HAP-1 (cell line): ENCODE data around the gene RETREG1.
"Not testable (repeated sequence)": the region's sequence is repeated elsewhere in the genome, so short reads cannot be mapped to it uniquely, and the experiment has no call there.

Experiments
- DNase-seq, 2 experiments: peaks; one replicate each; pipeline ENCODE4 v3.0.0-alpha.2; 2016 to 2020; ENCODE audit warnings: low spot score in 2 of 2
- H3K27me3 ChIP-seq: fragments of 250-450 bp; sonication (Bioruptor Pico); 2 replicates; pipeline ENCODE4 v1.5.1; 2020; ENCODE audit warnings: low read depth, mild to moderate bottlenecking, moderate library complexity
- H3K36me3 ChIP-seq: fragments of 250-450 bp; sonication (Bioruptor Pico); replicated peaks from 2 replicates; pipeline ENCODE4 v1.5.1; 2020; ENCODE audit warnings: mild to moderate bottlenecking
- H3K4me1 ChIP-seq: fragments of 250-450 bp; sonication (Bioruptor Pico); 2 replicates; pipeline ENCODE4 v1.5.1; 2020; ENCODE audit warnings: mild to moderate bottlenecking
- H3K4me3 ChIP-seq: fragments of 250-450 bp; sonication (Bioruptor Pico); 2 replicates; pipeline ENCODE4 v1.5.1; 2020; ENCODE audit warnings: mild to moderate bottlenecking, moderate library complexity
- H3K9me3 ChIP-seq: fragments of 250-450 bp; sonication (Bioruptor Pico); 2 replicates; pipeline ENCODE4 v1.5.1; 2020; ENCODE audit warnings: mild to moderate bottlenecking, moderate library complexity
- in situ Hi-C: fragments of 300-500 bp; cut with MboI; formaldehyde crosslinking; loops from 3 replicates; pipeline ENCODE4 v1.14.3; 2020; ENCODE audit warnings: low sequenced_read_pairs, inconsistent platforms, mixed read lengths

Gene RETREG1

DNA sequence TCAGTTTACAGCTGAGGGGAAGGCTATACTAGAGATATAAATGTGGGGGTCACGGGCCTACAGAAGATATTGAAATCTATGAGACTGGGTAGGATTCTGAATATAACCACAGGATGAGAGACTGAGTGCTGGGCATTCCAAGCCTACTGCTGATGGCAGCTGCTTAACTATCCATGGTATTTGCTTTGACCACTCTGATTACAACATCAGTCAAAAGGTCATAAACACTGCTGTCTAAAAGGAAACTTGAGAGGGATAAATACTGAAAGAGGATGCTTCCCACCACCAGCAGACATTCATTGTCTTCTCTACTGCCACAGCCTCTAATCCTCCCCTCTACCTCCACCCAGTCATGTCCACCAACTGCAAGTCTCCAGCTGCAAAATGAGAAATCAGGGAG lies 155.0 kb downstream of the RETREG1 start:
- Histone ChIP-seq H3K4me1 (peaks cover 9% of the 10 kb centered on the region), H3K36me3 (peaks cover 66% of the 10 kb centered on the region), H3K27me3 (no peaks in the 10 kb centered on the region), H3K4me3 (no peak overlapping the region), H3K9me3 (no peaks in the 10 kb centered on the region)
- DNase-seq = no peak
- in situ Hi-C loops = loop anchor here (25.0 kb wide), 1 partner anchor 751 kb away; the partner anchor contains the start of gene BASP1

DNA sequence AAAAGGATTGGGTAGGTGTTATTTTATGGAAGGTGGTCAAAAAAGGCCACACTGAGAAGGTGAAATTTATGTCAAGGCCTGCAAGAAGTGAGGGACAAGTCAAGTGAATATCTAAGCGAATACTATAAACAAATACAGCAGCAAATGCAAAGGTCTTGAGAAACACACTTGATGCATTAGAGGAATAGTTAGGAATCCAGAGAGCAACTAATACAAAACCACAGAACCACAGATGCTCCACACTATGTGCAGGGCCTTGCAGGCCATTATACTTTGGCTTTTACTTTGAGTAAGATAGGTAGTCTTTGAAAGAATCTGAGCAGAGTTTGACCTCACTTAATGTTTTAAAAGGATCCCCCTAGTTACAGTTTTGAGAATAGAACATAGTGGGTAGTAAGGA lies 155.8 kb downstream of the RETREG1 start:
- Histone ChIP-seq H3K27me3 (no peaks in the 10 kb centered on the region), H3K36me3 (peaks cover 73% of the 10 kb centered on the region), H3K9me3 (no peaks in the 10 kb centered on the region), H3K4me3 (no peak overlapping the region), H3K4me1 (peaks cover 7% of the 10 kb centered on the region)
- DNase-seq = no peak
- in situ Hi-C loops = loop anchor here (25.0 kb wide), 1 partner anchor 751 kb away; the partner anchor contains the start of gene BASP1

DNA sequence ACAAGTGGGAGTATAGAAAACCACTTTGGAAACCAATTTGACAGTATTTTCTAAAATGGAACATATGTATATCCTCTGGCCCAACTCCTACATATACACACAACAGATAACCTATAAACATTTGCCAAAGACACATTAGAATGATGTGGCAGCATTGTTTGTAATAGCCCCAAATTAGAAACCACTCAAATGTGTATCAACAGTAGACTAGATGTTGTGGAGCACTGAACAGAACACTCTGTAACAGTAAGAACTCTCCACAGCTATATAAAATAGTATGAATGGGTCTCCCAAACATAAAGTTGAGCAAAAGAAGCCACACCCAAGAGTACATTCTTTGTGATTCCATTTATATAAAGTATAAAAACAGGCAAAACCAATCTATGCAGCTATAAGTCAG lies 157.3 kb downstream of the RETREG1 start:
- no peaks in the 10 kb centered on the region for H3K27me3 ChIP-seq
- H3K9me3 ChIP-seq = no peaks in the 10 kb centered on the region
- H3K4me1 ChIP-seq = peaks cover 7% of the 10 kb centered on the region
- peaks cover 85% of the 10 kb centered on the region for H3K36me3 ChIP-seq
- no peak overlapping the region for H3K4me3 ChIP-seq
- no peak for DNase-seq
- in situ Hi-C loops = loop anchor here (10.0 to 25.0 kb wide), 2 partner anchors 295 to 753 kb away; partner anchors contain the start of gene BASP1

DNA sequence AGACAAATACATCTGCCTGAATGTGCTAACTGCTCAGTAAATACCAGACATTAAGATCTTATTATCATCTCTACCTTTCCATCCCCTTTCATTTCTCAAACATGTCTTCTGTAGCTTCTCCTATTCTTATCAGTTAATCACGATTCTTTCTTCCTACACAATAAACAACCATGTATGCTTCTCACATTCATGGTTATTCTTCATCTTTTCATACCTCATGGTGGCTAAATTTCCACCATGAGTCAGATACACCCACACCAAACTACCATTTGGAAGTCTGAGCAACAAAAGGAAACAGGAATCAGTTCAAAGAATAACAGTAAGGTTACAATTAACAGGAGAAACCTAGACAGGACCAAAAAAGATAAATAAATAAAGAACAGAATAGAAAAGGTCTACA lies 158.9 kb downstream of the RETREG1 start:
- in situ Hi-C loops = loop anchor here (10.0 to 25.0 kb wide), 2 partner anchors 293 to 754 kb away; partner anchors contain the start of gene BASP1
- Histone ChIP-seq H3K9me3 (no peaks in the 10 kb centered on the region), H3K4me3 (no peak overlapping the region), H3K27me3 (no peaks in the 10 kb centered on the region), H3K36me3 (peaks cover 80% of the 10 kb centered on the region), H3K4me1 (no peaks in the 10 kb centered on the region)
- no peak for DNase-seq

DNA sequence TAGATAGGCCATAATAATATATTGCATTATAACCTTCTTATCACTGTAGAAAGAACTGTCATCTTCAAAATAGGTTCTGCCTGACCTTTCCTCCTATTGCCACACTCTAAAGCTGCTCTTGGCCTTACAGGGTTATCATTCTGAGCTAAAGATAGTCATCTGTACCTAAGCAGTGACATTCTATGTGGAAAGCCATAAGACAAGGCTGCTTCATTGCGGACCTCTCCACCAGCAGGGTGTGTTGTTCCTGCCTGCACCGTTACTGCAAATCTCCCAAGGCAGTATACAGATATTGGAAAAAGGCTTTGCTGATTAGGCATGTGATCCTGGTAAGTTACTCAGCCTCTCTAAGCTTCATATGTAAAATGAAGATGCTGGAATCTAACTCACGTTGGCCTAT lies 159.3 kb downstream of the RETREG1 start:
- in situ Hi-C loops = loop anchor here (10.0 to 25.0 kb wide), 2 partner anchors 293 to 755 kb away; partner anchors contain the start of gene BASP1
- no peak for DNase-seq
- Histone ChIP-seq H3K4me1 (no peaks in the 10 kb centered on the region), H3K36me3 (peaks cover 80% of the 10 kb centered on the region), H3K4me3 (no peak overlapping the region), H3K27me3 (no peaks in the 10 kb centered on the region), H3K9me3 (no peaks in the 10 kb centered on the region)

DNA sequence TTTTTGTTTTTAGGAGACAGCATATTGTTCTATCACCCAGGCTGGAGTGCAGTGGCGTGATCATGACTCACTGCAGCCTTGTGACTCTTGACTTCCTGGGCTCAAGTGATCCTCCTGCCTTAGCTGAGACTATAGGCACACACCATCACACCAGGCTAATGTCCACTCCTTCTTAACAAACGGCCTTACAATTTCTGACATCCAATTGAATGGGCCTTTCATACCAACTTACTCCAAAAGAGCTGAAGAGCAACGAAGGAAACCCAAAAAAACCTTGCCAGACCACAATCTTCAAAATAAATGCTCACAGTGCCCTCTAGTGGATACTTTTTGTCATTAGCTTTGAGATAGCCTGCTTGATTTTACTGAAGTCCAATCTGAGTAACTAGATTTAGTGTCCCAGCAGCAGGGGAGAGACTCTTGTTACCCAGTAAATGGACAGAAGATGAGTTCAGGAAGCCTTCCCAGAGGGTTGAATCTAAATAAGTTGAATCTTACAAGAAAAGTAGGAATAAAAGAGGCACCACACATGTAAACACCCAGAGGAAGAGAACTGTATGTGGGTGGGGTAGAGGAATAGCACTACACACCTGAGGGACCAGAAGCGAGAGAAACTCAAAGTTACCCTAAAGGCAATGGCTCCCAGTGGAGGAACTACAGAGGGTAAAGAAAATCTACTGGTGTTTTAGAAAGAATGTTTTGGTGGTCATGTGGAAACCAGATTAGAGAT lies 160.5 kb downstream of the RETREG1 start:
- Histone ChIP-seq H3K4me1 (no peaks in the 10 kb centered on the region), H3K9me3 (no peaks in the 10 kb centered on the region), H3K27me3 (no peaks in the 10 kb centered on the region), H3K36me3 (peaks cover 80% of the 10 kb centered on the region), H3K4me3 (no peak overlapping the region)
- in situ Hi-C loops = loop anchor here (10.0 to 25.0 kb wide), 2 partner anchors 291 to 756 kb away; partner anchors contain the start of gene BASP1
- peak; percentile 30 to 45 for DNase-seq

DNA sequence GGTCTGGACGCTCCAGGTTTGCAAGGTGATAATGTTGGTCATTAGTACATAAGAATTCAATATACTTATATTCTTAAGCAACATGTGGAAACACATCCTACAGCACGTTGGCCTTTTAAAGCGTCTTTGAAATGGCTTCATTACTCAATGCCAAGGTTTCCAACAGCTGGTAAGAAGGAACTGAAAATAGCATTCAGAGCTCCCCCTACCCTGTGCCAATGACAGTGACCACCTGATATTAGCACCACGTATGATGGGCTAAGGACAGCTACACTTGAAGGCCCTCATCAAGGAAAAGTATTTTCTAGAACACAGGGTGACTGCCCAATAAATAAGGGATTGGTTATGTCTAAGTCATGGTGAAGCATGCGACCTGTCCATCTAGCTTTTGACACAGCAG lies 161.1 kb downstream of the RETREG1 start:
- Histone ChIP-seq H3K4me1 (no peaks in the 10 kb centered on the region), H3K4me3 (no peak overlapping the region), H3K36me3 (peaks cover 80% of the 10 kb centered on the region), H3K27me3 (no peaks in the 10 kb centered on the region), H3K9me3 (no peaks in the 10 kb centered on the region)
- no peak for DNase-seq
- in situ Hi-C loops = loop anchor here (10.0 to 25.0 kb wide), 2 partner anchors 291 to 757 kb away; partner anchors contain the start of gene BASP1

DNA sequence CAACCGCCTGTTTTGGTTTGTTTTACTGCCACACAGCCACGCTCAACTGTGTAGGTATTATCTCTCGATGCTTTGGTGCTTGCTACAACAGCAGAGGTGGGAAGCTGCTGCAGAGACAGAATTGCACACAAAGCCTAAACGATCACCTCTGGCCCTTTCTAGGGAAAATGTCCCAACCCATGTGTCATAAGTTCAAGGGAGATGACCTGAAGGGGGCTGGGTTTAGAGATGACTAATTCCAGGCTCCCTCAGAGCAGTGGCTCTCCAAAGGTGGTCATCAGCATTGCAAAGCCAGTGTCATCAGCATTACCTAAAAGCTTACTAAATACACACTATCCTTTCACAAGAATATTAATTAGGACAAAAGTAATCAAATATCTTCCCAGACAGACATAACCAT lies 162.1 kb downstream of the RETREG1 start:
- Histone ChIP-seq H3K4me3 (no peak overlapping the region), H3K36me3 (peaks cover 82% of the 10 kb centered on the region), H3K27me3 (no peaks in the 10 kb centered on the region), H3K9me3 (no peaks in the 10 kb centered on the region), H3K4me1 (no peaks in the 10 kb centered on the region)
- no peak for DNase-seq
- in situ Hi-C loops = loop anchor here (10.0 to 25.0 kb wide), 2 partner anchors 290 to 758 kb away; partner anchors contain the start of gene BASP1

DNA sequence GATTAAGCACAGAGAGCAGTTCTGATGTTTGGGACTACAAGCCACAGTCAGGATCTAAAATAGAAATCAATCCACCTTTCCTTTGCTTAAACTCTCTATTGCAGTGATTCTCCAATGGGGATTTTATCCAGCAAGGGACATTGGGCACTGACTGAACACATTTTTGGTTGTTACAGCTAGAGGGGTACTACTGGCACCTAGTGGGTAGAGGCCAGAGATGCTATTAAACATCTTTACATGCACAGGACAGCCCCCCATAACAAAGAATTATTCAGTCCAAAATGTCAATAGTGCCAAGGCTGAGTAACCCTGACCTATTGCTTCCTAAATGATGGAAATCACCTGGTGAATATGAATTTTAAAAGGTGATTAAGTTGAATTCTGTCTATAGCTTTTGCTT lies 163.2 kb downstream of the RETREG1 start:
- Histone ChIP-seq H3K4me3 (no peak overlapping the region), H3K4me1 (no peaks in the 10 kb centered on the region), H3K27me3 (no peaks in the 10 kb centered on the region), H3K9me3 (no peaks in the 10 kb centered on the region), H3K36me3 (peaks cover 75% of the 10 kb centered on the region)
- DNase-seq = no peak
- in situ Hi-C loops = loop anchor here (10.0 to 25.0 kb wide), 2 partner anchors 289 to 759 kb away; partner anchors contain the start of gene BASP1

DNA sequence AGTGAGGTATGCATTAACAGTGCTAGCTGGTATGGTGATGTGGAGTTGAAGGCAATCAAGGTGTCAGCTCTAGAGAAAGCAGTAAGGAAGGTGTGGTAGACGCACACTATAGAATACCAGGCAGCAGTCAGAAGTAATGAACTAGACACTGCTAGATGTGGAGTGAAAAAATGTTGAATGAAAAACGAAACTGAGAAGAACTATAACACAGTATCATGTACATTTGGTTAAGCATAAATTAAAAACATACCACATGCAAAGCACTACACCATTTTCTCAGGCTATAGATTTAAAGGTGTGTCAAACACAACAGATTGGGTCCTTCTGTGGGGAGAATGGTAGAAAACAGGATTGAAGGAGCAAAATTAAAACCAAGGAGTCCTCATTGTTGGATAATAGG lies 166.6 kb downstream of the RETREG1 start:
- no peaks in the 10 kb centered on the region for H3K27me3 ChIP-seq
- H3K9me3 ChIP-seq = no peaks in the 10 kb centered on the region
- in situ Hi-C loops = loop anchor here (10.0 to 25.0 kb wide), 2 partner anchors 285 to 762 kb away; partner anchors contain the start of gene BASP1
- H3K36me3 ChIP-seq = peaks cover 43% of the 10 kb centered on the region
- no peak overlapping the region for H3K4me3 ChIP-seq
- no peaks in the 10 kb centered on the region for H3K4me1 ChIP-seq
- no peak for DNase-seq

DNA sequence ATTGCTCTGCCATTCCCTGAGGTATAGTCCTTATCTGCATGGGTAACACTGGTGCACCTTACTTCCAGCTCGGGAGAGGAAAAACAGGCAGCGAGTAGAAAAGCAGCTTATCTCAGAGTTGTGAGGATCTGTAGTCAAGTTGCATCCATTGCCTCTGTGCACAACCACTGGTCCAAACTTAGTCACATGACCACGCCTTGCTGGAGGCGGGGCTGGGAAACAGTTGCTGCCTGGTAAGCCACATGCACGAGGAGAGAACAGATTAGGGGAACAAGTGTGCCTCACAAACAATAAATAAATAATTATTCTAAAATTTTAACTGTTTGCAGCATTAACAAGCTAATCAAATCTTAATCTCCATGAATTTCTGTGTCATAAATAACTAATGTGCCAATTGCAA lies 169.8 kb downstream of the RETREG1 start:
- Histone ChIP-seq H3K4me3 (no peak overlapping the region), H3K36me3 (peaks cover 24% of the 10 kb centered on the region), H3K9me3 (no peaks in the 10 kb centered on the region), H3K4me1 (no peaks in the 10 kb centered on the region), H3K27me3 (no peaks in the 10 kb centered on the region)
- peak in 1 of 2 experiments; percentile 33 for DNase-seq
- in situ Hi-C loops = no loop called here

DNA sequence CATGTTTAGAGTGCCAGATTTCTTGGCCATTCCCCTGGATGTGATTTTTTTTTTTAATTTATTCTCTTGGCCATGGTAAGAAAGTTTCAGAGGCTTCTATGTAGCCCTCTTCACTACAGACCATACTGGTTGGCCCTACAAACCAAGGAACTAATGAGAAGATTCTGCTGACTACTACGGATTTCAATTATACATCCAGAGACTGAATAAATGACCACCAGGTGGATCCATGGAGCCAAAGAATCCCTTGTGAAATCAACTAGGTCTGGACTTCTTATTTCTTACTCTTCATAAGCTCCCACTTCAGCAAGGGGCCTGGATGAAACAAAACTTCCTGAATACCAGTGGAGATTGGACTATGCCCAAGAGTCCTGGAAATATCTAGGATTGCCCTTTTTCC lies 178.8 kb downstream of the RETREG1 start:
- Histone ChIP-seq H3K4me3 (no peak overlapping the region), H3K27me3 (peaks cover 4% of the 10 kb centered on the region; the same call in 1 of the 2 replicates), H3K4me1 (no peaks in the 10 kb centered on the region), H3K36me3 (no peaks in the 10 kb centered on the region), H3K9me3 (no peaks in the 10 kb centered on the region)
- no peak for DNase-seq
- in situ Hi-C loops = no loop called here

DNA sequence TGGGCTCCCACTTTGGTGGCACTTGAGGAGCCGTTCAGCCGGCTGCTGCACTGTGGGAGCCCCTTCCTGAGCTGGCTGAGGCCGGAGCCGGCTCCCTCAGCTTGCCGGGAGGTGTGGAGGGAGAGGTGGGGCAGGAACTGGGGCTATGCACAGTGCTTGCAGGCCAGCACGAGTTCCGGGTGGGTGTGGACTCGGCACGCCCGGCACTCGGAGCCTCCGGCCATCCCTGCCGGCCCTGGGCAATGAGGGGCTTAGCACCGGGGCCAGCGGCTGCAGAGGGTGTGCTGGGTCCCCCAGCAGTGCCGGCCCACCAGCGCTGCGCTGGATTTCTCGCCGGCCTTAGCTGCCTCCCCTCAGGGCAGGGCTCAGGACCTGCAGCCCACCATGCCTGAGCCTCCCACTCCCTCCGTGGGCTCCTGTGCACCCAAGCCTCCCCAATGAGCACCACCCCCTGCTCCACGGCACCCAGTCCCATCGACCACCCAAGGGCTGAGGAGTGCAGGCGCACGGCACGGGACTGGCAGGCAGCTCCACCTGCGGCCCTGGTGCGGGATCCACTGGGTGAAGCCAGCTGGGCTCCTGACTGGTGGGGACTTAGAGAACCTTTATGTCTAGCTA lies 180.6 kb downstream of the RETREG1 start:
- DNase-seq, in situ Hi-C loops: not testable (repeated sequence)

DNA sequence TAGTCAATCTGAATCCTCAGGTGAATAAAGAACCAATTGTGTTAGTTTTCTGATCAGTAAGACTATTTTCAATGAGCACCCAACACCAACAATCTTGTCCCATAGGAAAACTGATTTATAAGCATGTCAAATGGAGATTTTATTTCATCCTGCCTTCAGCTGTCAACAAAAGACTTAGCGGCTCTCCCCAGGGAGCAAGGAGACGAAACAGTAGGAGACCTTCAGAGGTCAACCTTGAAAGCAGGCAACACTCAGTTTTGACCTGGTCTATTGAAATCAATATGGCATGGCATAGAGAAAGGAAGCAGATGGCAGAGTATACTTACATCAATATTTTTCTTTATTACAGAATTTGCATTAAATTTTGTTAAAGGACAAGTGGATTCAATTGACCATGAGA lies 185.3 kb downstream of the RETREG1 start:
- Histone ChIP-seq H3K4me1 (no peaks in the 10 kb centered on the region), H3K9me3 (no peaks in the 10 kb centered on the region), H3K27me3 (peaks cover 13% of the 10 kb centered on the region), H3K36me3 (no peaks in the 10 kb centered on the region), H3K4me3 (no peak overlapping the region)
- DNase-seq = no peak
- in situ Hi-C loops = no loop called here

More for the DNA sequence above, 180.6 kb downstream of the RETREG1 start:
- not testable (repeated sequence) for H3K9me3 ChIP-seq, H3K4me1 ChIP-seq, H3K4me3 ChIP-seq, H3K36me3 ChIP-seq
- H3K27me3 ChIP-seq = peaks cover 13% of the 10 kb centered on the region
